Mucosa of descending colon (tissue), 3 donors: ENCODE data around the gene TPMT. TPM values are rescaled to one million over a fixed set of nuclear protein-coding genes. Genes with fewer than 3 reads are reported as not detected.
"Not testable (repeated sequence)": the region's sequence is repeated elsewhere in the genome, so short reads cannot be mapped to it uniquely, and the experiment has no call there.

Experiments
- ATAC-seq: fragments of 200-7000 bp; cut with Tn5 transposase; one replicate; pipeline ENCODE4 v1.9.1; 2020; ENCODE audit warnings: mild to moderate bottlenecking, moderate library complexity
- DNase-seq, 3 donors: peaks; one replicate each; pipeline ENCODE4 v3.0.0-alpha.2; 2020
- H3K36me3 ChIP-seq: fragments of 200-600 bp; one replicate; pipeline ENCODE4 v1.8.0; 2021; ENCODE audit warnings: low read depth, mild to moderate bottlenecking
- H3K4me1 ChIP-seq: fragments of 200-600 bp; one replicate; pipeline ENCODE4 v1.8.0; 2021; ENCODE audit warnings: low read depth, mild to moderate bottlenecking
- H3K4me3 ChIP-seq: fragments of 200-600 bp; one replicate; pipeline ENCODE4 v1.8.0; 2021; ENCODE audit warnings: mild to moderate bottlenecking
- H3K9me3 ChIP-seq: fragments of 200-600 bp; one replicate; pipeline ENCODE4 v1.8.0; 2021; ENCODE audit warnings: mild to moderate bottlenecking
- intact Hi-C, 2 donors: fragments of 100-400 bp; cut with DNase I in 1 of 2; cut with micrococcal nuclease in 1 of 2; formaldehyde crosslinking; loops; one replicate each; pipeline versions ENCODE4 v1.11.0 to v1.11.1; 2022; cut with DNase I, micrococcal nuclease
- total RNA-seq, 3 donors: library from RNA; stranded (reverse); fragmentation: NEBNext Ultra II Directional in 2 of 3; extraction: Animal tissue kit (Norgen Biotek cat#: 25700) in 2 of 3; gene quantifications; one replicate each; pipeline versions ENCODE4 v1.2.1 to v1.2.4, GENCODE V29; 2021 to 2023
- TF ChIP-seq, protein P1 (sequence below): fragments of 200-600 bp; IDR thresholded peaks from one replicate; pipeline ENCODE4 v1.8.0; 2022; ENCODE audit warnings: antibody characterized with exemption, mild to moderate bottlenecking
- donor health status: DM: no; HTN: no; CAD: no; lungs with moderate emphysema.
- donor health status: DM: no; HTN: no; CAD: no.
- donor health status: DM: no; HTN: yes; CAD: no.

Gene TPMT
- total RNA-seq, 3 donors from 2014 or later: 28.7 to 68.8 (median 50.5) TPM

DNA sequence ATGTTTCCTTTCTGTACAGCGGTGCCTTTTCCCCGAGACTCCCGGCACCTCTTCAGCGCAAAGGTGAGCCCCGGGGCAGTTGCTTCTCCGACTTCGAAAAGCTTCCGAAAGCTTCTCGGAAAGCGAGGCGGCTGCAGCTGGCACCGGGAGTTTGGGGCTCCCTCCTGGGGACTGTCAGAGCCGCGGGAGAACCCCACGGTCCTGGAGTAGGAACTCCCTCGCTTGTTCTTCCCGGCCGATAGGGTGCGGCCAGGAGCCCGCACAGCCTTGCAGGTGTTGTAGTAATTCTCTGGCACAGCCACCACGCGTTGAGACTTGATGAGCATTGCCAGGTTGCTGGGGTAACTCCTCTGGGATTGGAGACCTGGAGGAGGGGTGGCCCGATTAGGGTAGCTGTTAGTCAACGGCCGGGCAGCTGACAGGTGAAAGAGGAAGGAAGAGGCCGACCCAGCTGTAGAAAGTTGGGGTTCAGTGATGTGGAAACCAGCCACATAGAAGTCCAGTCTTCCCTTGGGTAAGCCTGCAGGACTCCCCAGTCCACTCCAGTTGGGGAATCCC is 1.1 kb upstream of the TPMT start:
- peaks cover 13% of the 10 kb centered on the region for H3K4me1 ChIP-seq
- peak; percentile 63 for ATAC-seq
- intact Hi-C loops: no loop called here

DNA sequence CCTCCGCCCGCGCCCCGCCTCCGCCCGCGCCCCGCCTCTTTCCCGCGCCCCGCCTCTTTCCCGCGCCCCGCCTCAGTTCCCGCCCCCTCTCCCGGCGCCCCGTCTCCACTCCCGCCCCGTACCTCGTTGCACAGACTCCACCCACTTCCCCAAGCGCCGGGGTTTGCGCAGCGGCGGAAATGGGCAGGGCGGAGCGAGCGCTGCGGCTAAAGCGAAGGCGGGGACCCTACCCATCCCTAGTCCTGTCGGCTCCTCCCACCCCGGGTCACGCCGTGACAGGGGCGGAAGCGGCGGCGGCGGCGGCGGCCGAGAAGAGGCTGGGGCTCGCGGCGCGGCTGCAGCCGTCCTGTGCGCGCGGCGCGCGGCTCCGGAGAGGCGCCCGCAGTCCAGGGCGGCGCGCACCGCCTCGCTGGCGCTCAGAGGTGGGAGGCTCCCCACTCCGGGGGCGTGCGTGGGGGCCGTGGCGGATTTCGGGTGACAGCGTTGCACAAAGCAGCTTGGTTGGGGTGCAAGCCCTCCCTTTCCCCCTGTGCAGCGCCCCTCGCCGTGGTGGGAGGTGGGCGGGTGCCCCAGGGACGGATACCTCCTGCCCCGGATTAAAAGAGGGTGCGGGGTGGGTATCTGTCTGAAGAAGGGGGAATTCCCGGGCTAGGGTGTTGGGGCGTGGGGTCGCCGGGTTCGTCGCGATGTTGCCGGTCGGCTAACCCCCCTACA is 430 bp upstream of the TPMT start, which contains the start of gene KDM1B:
KDM1B (plus strand) TSS at position 273 of the 714 bp plus-strand sequence. CDS start 4,474 bp downstream, outside the sequence.
- ATAC-seq (peak; percentile 94), DNase-seq (peak; percentile 97 to 99 (median 99))
- Histone ChIP-seq H3K36me3 (no peaks in the 10 kb centered on the region), H3K4me1 (peaks cover 13% of the 10 kb centered on the region), H3K4me3 (peak within 1 kb of the TSS; percentile 88), H3K9me3 (no peaks in the 10 kb centered on the region)
- intact Hi-C loops: no loop called here
- TF ChIP-seq, protein P1, sequence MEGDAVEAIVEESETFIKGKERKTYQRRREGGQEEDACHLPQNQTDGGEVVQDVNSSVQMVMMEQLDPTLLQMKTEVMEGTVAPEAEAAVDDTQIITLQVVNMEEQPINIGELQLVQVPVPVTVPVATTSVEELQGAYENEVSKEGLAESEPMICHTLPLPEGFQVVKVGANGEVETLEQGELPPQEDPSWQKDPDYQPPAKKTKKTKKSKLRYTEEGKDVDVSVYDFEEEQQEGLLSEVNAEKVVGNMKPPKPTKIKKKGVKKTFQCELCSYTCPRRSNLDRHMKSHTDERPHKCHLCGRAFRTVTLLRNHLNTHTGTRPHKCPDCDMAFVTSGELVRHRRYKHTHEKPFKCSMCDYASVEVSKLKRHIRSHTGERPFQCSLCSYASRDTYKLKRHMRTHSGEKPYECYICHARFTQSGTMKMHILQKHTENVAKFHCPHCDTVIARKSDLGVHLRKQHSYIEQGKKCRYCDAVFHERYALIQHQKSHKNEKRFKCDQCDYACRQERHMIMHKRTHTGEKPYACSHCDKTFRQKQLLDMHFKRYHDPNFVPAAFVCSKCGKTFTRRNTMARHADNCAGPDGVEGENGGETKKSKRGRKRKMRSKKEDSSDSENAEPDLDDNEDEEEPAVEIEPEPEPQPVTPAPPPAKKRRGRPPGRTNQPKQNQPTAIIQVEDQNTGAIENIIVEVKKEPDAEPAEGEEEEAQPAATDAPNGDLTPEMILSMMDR: no peak

More for the DNA sequence above, 1.1 kb upstream of the TPMT start:
- Histone ChIP-seq H3K4me3 (peak overlapping the region; percentile 88), H3K36me3 (no peaks in the 10 kb centered on the region), H3K9me3 (no peaks in the 10 kb centered on the region)
- peak; percentile 82 to 87 (median 83) for DNase-seq
- TF ChIP-seq, protein P1: peak; percentile 39

DNA sequence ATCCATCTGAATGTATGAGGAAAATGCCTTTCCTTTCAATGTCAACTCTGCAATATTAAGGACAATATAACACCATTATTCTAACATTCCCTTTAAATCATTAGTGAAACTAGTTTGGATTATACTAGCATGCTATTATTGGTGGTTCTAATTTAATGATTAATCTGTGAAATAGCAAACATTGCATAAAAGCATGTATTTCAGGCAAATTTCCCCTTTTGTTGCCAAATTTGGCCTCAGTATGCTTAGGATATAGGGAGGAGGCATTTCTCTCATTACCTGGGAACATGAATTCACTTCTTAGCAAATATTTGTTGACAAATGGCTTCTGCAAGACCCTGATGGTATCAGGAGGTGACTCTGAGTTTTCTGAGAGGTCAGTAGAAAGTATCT is 1.6 kb downstream of the TPMT start:
- intact Hi-C loops: no loop called here
- Histone ChIP-seq H3K4me3 (no peak overlapping the region), H3K36me3 (no peaks in the 10 kb centered on the region), H3K4me1 (peaks cover 13% of the 10 kb centered on the region), H3K9me3 (no peaks in the 10 kb centered on the region)
- no peak for DNase-seq
- TF ChIP-seq, protein P1: no peak
- ATAC-seq: no peak

DNA sequence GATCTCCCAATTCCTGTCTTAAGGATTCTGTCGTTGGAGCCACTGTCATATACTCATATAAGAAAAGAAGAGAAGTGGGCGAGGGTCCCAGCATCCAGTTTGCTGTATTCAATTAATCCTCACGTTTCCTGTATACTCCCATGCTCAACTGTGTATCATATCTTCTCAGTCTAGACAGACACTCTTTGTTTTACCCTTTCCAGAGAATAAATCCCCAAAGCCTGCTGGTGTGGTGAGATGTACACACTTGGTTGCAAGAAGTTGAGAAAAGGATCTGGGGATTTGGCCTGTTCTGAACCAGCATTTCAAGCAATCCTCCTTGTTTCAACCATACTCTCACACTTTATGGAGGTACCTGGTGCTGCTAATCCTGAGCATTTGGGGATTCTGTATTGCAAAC is 3.1 kb downstream of the TPMT start:
- Histone ChIP-seq H3K4me1 (peaks cover 21% of the 10 kb centered on the region), H3K4me3 (no peak overlapping the region), H3K36me3 (no peaks in the 10 kb centered on the region), H3K9me3 (no peaks in the 10 kb centered on the region)
- TF ChIP-seq, protein P1: no peak
- ATAC-seq (no peak), DNase-seq (no peak)
- intact Hi-C loops: no loop called here

DNA sequence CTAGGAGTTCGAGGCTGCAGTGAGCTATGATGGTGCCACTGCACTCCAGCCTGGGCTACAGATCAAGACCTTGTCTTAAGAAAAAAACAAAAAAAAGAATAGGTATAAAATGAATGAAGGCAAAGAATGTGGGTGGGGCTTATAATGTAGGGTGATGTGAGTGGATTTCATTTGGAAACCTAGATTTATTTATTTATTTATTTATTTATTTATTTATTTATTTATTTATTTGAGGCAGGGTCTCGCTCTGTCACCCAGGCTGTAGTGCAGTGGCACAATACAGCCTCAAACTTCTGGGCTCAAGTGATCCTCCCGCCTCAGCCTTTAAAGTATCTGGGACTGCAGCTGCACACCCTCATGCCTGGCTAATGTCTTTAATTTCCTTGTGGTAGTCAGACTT is 3.5 kb downstream of the TPMT start:
- H3K4me3 ChIP-seq, H3K9me3 ChIP-seq, DNase-seq, intact Hi-C loops, H3K36me3 ChIP-seq, ATAC-seq: not testable (repeated sequence)
- peaks cover 21% of the 10 kb centered on the region for H3K4me1 ChIP-seq

DNA sequence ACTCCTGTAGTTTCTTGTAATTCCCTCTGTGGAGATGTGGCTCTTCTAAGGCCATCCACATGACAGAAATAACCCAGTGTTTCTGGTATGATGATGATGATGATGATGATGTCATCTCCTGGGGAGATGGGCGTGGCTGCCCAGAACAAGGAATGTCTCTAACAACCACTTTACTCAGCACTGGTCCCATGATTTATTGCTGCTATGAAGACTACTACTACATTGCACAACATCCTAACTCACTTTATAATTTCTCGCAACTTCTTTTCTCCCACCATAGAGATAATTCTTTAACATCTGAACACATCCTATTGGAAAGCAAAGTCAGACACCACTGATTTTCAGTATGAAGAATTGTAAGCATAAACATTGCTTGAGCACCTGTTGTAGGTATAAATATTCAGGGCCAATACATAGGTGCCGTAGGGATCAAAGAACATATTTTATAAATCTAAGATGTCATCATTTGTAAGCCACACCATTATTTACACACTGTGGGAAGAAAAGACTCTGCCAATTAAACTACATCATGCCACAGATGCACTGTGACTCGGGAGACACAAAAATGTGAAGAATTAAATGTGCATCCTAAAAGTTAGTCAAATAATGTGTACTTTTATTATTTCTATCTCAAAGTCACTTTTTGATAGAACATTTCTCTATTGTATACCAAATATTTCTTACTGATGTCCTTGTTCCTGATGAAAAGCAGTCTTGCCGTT is 6.4 kb downstream of the TPMT start:
- ATAC-seq: peak; percentile 84
- DNase-seq: peak in 1 of 3 donors; percentile 65
- Histone ChIP-seq H3K9me3 (no peaks in the 10 kb centered on the region), H3K4me1 (peaks cover 12% of the 10 kb centered on the region), H3K4me3 (no peak overlapping the region), H3K36me3 (no peaks in the 10 kb centered on the region)
- TF ChIP-seq, protein P1: no peak
- intact Hi-C loops: no loop called here
